Skeletal muscle tissue (tissue), 4 donors: ENCODE data around the gene SUN5. TPM values are rescaled to one million over a fixed set of nuclear protein-coding genes. Genes with fewer than 3 reads are reported as not detected.

ENCODE experiments used
- H3K27ac ChIP-seq: one replicate; pipeline ENCODE4 v1.7.0; 2013; ENCODE audit warnings: mild to moderate bottlenecking, low read depth, low read length, inconsistent platforms
- H3K27me3 ChIP-seq, 3 donors: one replicate each; pipeline ENCODE4 v1.7.0; 2013; ENCODE audit warnings: low read length in 3 of 3; ENCODE audit not compliant: control insufficient read depth in 3 of 3, insufficient read depth in 3 of 3
- H3K36me3 ChIP-seq, 3 donors: one replicate each; pipeline ENCODE4 v1.7.0; 2013; ENCODE audit warnings: low read length in 3 of 3; ENCODE audit not compliant: control insufficient read depth in 3 of 3, insufficient read depth in 3 of 3
- H3K4me1 ChIP-seq, 3 donors: one replicate each; pipeline ENCODE4 v1.7.0; 2013; ENCODE audit warnings: low read length in 3 of 3, mild to moderate bottlenecking in 3 of 3; ENCODE audit not compliant: control insufficient read depth in 3 of 3, insufficient read depth in 3 of 3
- H3K4me3 ChIP-seq, 3 donors: one replicate each; pipeline ENCODE4 v1.7.0; 2013; ENCODE audit warnings: low read length in 3 of 3
- H3K9ac ChIP-seq, 3 donors: one replicate each; pipeline ENCODE4 v1.7.0; 2013; ENCODE audit warnings: low read length in 3 of 3, mild to moderate bottlenecking in 3 of 3, moderate library complexity in 2 of 3, low read depth in 1 of 3
- H3K9me3 ChIP-seq, 3 donors: one replicate each; pipeline ENCODE4 v1.7.0; 2013; ENCODE audit warnings: low read length in 3 of 3; ENCODE audit not compliant: control insufficient read depth in 3 of 3
- total RNA-seq: library from RNA; depleted of rRNA; stranded (reverse); fragments of >200 nt; gene quantifications from one replicate; pipeline ENCODE4 v1.2.3, GENCODE V29; 2014
- donor health status: Osteomylitis.

SUN5 gene
- total RNA-seq, 1 donor from 2014 or later = not detected

- Histone ChIP-seq H3K27me3 (peaks cover 0 to 10% (median 5%) of the 10 kb centered on the region in 3 donors), H3K9me3 (peaks cover 0 to 4% (median 0%) of the 10 kb centered on the region in 3 donors), H3K9ac (no peak overlapping the region)
These were observed 8.4 kb downstream of the SUN5 start for GRCh38 chr20:32995802-32996201.

GRCh38 chr20:32993496-32994050, 10.7 kb downstream of the SUN5 start:
- no peak overlapping the region for H3K4me3 ChIP-seq
- H3K27ac ChIP-seq = no peak overlapping the region
- peaks cover 0 to 4% (median 0%) of the 10 kb centered on the region in 3 donors for H3K9me3 ChIP-seq
- H3K36me3 ChIP-seq = no peaks in the 10 kb centered on the region
- H3K9ac ChIP-seq = no peak overlapping the region
- H3K4me1 ChIP-seq = no peaks in the 10 kb centered on the region
- peaks cover 4 to 7% (median 6%) of the 10 kb centered on the region in 3 donors for H3K27me3 ChIP-seq

More at GRCh38 chr20:32995802-32996201, 8.4 kb downstream of the SUN5 start:
- Histone ChIP-seq H3K27ac (no peak overlapping the region), H3K4me1 (no peaks in the 10 kb centered on the region), H3K36me3 (no peaks in the 10 kb centered on the region), H3K4me3 (no peak overlapping the region)

GRCh38 chr20:32991792-32992641, 12.2 kb downstream of the SUN5 start:
- no peaks in the 10 kb centered on the region for H3K4me1 ChIP-seq
- H3K4me3 ChIP-seq = no peak overlapping the region
- peaks cover 0 to 4% (median 0%) of the 10 kb centered on the region in 3 donors for H3K9me3 ChIP-seq
- no peaks in the 10 kb centered on the region for H3K36me3 ChIP-seq
- H3K9ac ChIP-seq = no peak overlapping the region
- peaks cover 3 to 9% (median 6%) of the 10 kb centered on the region in 3 donors for H3K27me3 ChIP-seq
- H3K27ac ChIP-seq = no peak overlapping the region

- H3K27me3 ChIP-seq = peaks cover 0 to 10% (median 6%) of the 10 kb centered on the region in 3 donors
- H3K9me3 ChIP-seq = peaks cover 0 to 4% (median 0%) of the 10 kb centered on the region in 3 donors
- no peak overlapping the region for H3K27ac ChIP-seq
- H3K4me3 ChIP-seq = no peak overlapping the region
- no peak overlapping the region for H3K9ac ChIP-seq
- H3K4me1 ChIP-seq = no peaks in the 10 kb centered on the region
- no peaks in the 10 kb centered on the region for H3K36me3 ChIP-seq
These were observed 12.8 kb downstream of the SUN5 start for GRCh38 chr20:32991383-32991782.

GRCh38 chr20:32990426-32990825, 13.8 kb downstream of the SUN5 start:
- Histone ChIP-seq H3K36me3 (no peaks in the 10 kb centered on the region), H3K9me3 (peaks cover 0 to 1% (median 0%) of the 10 kb centered on the region in 3 donors), H3K27ac (no peak overlapping the region), H3K4me1 (no peaks in the 10 kb centered on the region), H3K4me3 (no peak overlapping the region), H3K27me3 (peaks cover 2 to 10% (median 6%) of the 10 kb centered on the region in 3 donors), H3K9ac (no peak overlapping the region)

GRCh38 chr20:32989507-32990283, 14.5 kb downstream of the SUN5 start:
- Histone ChIP-seq H3K27me3 (peaks cover 2 to 10% (median 6%) of the 10 kb centered on the region in 3 donors), H3K4me3 (no peak overlapping the region), H3K27ac (no peak overlapping the region), H3K9me3 (no peaks in the 10 kb centered on the region), H3K36me3 (no peaks in the 10 kb centered on the region), H3K4me1 (no peaks in the 10 kb centered on the region), H3K9ac (no peak overlapping the region)

GRCh38 chr20:32988008-32988407, 16.2 kb downstream of the SUN5 start:
- H3K27ac ChIP-seq = no peak overlapping the region

GRCh38 chr20:32987044-32987825, 17.0 kb downstream of the SUN5 start:
- Histone ChIP-seq H3K36me3 (no peaks in the 10 kb centered on the region), H3K27ac (no peak overlapping the region), H3K9ac (no peak overlapping the region), H3K27me3 (peaks cover 2 to 10% (median 6%) of the 10 kb centered on the region in 3 donors), H3K9me3 (no peaks in the 10 kb centered on the region), H3K4me1 (peaks cover 0 to 8% (median 0%) of the 10 kb centered on the region in 3 donors), H3K4me3 (no peak overlapping the region)

More at GRCh38 chr20:32988008-32988407, 16.2 kb downstream of the SUN5 start:
- Histone ChIP-seq H3K27me3 (peaks cover 2 to 10% (median 6%) of the 10 kb centered on the region in 3 donors), H3K36me3 (no peaks in the 10 kb centered on the region), H3K9me3 (no peaks in the 10 kb centered on the region), H3K9ac (no peak overlapping the region), H3K4me1 (peaks cover 0 to 3% (median 0%) of the 10 kb centered on the region in 3 donors), H3K4me3 (no peak overlapping the region)

- H3K9me3 ChIP-seq = no peaks in the 10 kb centered on the region
- no peak overlapping the region for H3K9ac ChIP-seq
- H3K27me3 ChIP-seq = peaks cover 2 to 10% (median 6%) of the 10 kb centered on the region in 3 donors
- H3K36me3 ChIP-seq = no peaks in the 10 kb centered on the region
- H3K27ac ChIP-seq = no peak overlapping the region
- H3K4me3 ChIP-seq = no peak overlapping the region
- H3K4me1 ChIP-seq = peaks cover 0 to 8% (median 0%) of the 10 kb centered on the region in 3 donors
These were observed 17.8 kb downstream of the SUN5 start for GRCh38 chr20:32986331-32986966.
